T-helper 2 cell (primary cell): ENCODE data around the gene UPF1.

Experiments
- DNase-seq, 5 experiments: peaks; one replicate each; pipeline versions ENCODE4 v3.0.0 to v3.0.0-alpha.2; 2012 to 2022
- total RNA-seq, 2 donors: gene quantifications; one replicate each; lab custom pipeline; 2026; lab: John Stamatoyannopoulos, UW

The UPF1 gene
- total RNA-seq = 176 to 280 reads per million in 2 donors

DNA sequence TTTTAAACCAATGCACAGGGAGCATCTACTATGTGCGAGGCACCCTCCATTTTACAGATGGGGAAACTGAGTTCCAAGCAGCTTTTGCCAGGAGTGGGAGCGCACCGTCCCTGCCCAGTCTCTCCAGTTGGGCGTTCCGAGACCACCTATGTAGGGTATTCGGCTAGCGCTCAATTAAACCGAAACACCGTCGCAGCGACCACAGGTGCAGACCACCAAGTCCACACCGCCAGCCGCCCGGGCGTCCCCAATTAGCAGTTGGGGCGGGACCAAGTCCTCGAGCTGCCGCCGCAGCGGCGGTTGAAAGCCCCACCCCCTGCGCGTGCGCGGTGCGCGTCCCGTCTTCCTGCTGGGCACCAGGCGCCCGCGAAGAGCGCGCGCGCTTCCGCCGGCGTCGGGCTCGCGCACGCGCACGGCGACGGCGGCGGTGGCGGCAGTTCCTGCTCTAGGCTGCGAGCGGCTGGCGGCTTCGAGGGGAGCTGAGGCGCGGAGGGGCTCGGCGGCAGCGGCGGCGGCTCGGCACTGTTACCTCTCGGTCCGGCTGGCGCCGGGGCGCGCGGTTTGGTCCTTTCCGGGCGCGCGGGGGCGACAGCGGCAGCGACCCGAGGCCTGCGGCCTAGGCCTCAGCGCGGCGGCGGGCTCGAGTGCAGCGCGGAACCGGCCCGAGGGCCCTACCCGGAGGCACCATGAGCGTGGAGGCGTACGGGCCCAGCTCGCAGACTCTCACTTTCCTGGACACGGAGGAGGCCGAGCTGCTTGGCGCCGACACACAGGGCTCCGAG is at the start of gene UPF1:
Gene UPF1 (plus strand): TSS at position 436 of the 782 bp plus-strand sequence. CDS start 251 bp downstream, at position 687.
- peak; percentile 93 to 97 (median 96) for DNase-seq

DNA sequence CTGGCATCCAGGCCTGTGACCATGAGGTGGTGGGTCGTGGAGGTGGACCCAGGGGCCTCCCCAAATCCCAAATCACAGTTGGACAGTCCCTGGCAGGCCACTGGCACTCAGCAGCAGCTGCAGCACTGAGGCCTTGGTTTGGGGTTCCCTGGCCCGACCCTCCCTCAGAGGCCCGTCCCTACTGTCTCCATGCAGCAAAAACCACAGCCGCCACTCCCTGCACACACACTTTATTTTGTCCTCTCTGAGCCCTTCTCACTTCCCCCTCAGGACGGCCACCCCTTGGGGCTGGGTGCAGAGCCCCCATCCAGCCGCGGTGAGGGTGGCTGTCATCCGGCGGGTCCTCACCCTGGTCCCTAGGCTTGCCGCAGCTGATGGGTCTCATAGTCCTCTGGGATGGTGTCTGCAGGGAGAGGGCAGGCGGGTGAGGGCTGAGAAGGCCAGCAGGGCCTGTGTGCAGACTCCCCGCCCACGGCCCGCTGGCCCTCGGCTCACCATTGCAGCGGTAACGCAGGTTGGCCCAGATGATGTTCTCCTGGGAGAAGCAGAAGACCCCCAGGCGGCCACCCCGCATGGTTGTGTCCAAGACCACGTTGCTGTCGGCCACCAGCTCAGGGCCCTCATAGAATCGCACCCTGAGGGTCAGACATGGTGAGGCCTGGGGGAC is 49.1 kb upstream of the UPF1 start:
- no peak for DNase-seq

DNA sequence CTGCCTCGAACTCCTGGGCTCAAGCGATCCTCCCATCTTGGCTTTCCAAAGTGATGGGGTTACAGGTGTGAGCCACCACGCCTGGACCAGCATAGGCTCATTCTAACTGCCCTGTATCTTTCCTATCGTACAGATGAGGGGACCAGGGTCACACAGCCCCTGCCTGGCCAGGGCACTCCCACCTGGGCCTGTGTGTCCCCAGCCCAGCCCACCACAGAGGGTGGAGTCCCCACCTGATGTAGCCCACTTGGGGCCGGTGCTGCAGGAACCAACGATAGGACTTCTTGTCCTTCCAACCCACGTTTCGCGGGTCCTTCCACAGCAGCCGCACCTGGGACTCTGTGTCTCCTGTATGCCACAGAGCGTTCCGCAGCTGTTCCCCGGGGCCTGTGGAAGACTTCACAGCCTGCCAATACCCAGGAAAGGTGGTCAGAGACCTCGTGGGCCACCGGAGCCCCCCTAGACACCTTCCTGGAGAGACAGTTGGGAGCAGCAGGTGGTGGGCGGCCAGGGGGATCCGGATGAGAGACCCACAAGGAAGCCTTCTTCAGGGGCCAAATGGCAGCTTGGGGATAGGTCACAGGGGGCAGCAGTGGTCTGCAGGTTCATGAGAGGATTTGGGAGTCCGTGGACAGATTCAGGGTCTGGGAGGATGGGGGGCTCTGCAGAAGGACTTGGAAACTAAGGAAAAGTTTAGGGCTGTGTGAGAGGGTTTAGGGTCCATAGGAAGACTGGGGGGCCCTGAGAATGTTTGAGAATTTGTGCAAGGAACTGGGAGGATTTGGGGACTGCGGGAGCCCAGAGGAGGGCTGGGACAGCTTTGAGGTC is 47.6 kb upstream of the UPF1 start:
- DNase-seq = no peak

DNA sequence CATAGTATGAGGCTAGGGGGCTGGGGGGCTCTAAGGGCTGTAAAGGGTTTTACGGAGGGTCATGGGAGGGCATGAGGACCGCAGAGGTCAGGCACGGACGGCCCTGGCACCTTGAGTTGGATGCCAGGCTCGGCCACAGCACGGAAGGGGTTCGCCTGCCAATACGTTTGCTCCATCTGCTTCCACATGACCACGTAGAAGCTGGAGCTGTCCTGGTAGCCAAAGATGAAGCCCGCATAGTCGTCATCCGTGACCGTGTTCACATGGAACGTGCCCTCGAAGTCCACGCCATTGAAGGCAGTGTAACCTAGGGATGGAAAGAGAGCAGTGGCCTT is 47.0 kb upstream of the UPF1 start:
- no peak for DNase-seq

DNA sequence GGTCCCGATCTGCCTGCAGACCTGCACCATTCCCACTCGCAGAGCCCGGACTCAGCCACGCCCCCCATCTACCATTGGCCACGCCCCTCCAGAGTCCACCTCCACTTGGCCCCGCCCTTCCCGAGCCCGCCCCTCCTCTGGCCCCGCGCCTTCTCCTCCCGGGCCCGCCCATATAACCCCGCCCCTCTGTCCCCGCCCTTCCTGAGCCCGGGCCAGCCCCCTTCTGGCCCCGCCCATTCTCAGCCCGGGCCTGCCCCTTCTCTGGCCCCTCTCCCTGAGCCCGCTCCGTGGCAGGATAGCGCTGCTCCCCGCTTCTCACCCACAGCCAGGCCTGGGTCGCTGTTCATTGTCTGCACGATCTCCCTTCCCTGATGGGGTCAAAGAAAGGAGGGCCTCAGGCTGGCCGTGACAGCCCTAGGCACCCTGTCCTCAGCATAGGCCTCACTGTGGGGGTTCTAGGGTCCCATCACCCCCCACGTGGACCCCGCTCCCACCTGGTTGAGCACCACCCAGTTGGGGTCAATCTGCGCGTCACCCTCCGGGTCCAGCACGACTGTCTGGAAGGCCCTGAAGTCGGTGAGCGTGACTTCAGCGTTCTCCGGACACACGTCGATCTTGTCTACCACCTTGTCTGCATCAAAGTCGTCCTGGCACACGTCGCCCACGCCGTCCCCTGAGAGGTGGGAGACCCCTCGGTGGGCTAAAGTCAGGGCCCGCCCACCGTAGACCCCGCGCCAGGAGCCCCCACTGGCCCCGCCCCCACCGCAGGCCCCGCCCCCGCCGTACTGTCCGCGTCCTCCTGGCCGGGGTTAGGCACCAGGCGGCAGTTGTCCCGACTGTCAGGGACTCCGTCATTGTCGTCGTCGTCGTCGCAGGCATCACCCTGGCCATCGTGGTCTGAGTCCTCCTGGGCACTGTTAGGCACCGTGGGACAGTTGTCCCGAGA is 46.3 kb upstream of the UPF1 start:
- DNase-seq = peak; percentile 28 to 73 (median 61)

DNA sequence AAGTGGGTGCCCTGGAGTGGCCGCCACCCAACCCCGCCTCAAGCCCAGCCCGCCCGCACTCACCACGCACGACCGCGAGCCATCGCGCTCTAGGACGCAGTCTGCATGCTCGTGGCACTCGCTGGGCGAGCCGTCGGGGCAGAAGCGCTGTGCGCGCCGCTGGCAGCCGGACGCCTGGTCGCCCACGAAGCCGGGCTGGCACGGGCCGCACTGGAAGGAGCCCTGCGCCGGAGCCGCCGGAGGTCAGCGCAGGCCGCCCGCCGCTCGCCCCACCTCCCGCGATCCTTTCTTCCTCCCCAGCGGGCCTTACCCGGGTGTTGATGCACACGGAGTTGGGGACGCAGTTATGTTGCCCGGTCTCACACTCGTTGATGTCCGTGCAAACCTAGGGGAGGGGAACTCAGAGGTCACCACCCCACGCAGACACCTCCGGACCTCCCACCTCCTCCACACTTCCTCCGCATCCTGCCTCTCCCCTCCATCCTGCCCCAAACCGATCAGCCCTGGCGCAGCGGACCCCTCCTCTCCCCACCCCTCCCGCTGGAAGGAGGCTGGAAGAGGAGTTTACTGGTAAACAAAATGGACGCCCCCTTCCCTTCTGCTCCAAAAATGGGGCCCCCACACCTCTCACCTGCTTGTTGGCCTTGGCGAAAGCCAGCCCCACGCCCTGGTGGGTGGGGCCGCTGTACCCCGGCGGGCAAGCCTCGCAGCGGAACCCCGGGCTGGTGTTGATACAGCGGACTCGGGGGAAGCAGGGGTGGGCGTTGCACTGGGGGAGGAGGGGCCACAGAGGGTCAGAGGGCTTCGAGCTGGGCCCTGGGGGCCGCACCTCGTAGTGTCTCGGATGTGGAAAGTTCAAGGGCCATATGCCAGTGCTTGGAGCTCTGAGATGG is 43.0 kb upstream of the UPF1 start:
- no peak for DNase-seq

DNA sequence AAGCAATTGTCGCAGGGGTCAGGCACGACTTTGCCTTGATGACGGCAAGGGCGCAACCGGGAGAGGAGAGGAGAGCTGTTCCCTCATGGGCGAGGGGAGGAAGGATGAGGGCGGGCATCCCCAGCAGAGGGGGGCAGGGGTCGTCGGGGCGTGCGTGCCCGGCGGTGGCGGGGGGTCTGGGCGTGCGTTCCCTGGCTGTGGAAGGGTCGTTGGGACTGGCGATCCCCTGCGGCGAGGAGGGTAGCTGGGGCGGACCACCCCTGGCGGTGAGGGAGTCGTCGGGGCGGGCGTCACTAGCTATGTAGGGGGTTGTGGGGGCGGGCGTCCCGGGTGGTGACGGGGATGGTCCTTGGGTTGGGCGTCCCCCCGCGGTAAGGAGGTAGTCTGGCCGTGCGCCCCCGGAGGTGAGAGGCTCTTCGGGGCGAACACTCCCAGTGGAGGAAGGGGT is 42.3 kb upstream of the UPF1 start:
- no peak for DNase-seq

DNA sequence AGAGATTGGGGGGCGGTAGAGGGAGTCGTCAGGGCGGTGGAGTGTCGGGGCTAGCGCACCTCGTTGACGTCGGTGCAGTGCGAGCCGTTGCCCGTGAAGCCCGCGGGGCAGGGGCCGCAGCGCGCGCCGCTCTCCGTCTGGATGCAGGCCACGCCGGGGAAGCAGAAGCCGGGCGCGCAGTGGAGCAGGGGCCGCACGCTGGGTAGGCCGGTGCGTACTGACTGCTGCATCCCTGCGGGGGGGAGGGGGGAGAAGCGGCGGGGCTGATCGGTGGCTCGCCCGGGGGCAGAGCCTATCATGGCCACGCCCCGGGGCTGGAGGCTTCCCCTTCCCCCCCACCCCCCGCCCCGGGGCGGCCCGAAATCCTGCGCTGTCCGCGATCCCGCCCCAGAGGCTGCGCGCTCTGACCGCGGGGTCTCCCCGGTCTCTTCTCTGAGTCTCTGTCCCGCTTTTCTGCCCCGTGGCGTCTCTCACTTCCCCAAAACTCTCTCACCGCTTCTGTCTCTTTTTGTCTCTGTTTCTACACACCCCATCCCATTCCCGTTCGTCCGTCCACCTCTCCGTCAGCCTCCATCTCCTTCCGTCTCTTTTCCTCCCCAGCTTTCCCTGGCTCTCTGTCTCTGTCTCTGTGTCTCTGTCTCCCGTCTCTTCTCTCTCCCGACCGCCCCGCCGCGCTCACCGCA is 41.7 kb upstream of the UPF1 start:
- peak in 2 of 5 experiments; percentile 29 to 35 for DNase-seq

DNA sequence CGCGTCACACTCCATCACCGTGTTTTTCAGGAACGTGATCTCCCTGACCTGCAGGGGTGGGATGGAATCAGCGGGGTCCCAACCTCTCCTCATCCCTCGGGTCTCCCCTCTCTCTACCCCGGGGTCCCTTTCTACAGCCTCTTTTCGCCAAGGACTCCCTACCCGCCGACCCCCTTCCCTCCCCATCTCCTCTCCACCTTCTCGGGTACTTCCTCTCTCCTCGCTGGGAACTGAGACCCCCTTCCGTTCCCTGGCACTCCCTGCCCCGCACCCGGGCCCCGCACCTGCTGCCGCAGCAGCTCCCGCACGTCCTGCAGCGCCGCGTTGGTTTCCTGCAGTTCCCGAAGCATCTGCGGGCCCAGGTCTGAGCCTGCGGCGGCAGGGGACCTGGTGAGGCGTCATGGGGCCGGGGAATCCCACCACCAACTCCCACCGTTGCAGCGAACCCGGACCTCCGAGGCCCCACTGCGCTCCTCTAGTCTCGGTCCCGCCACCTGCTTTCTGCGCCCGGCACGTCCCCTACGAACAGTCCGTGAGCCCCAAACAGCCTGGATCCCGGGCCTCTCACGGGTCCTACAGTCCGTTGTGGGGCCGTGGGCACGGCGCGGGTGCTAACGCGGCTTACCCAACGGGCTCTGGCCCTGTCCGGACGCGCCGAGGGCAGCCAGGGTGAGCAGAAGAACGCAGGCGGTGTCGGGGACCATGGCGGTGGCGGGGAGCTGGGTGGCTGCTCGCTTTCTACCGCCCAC is 41.0 kb upstream of the UPF1 start, which contains the start of gene COMP:
Gene COMP (minus strand): TSS at position 740 of the 749 bp plus-strand sequence. CDS start 36 bp downstream, at position 704.
- DNase-seq = no peak

DNA sequence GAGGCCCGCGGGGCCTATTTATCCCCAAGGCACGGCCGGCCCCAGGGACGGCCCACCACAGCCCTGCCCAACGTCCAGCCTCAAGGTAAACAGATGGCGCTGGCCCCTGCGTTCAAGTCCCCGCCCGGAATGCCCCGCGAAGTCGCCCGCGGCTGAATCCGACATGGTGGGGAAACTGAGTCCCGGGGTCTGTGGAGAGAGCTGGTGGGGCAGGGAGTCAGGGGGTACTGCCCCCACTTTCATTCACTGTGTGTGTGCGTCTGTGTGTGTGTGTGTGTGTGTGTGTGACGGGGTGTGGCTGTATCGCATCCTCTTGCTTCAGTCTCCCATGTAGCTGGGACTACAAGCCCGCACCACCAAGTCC is 40.5 kb upstream of the UPF1 start:
- no peak for DNase-seq

DNA sequence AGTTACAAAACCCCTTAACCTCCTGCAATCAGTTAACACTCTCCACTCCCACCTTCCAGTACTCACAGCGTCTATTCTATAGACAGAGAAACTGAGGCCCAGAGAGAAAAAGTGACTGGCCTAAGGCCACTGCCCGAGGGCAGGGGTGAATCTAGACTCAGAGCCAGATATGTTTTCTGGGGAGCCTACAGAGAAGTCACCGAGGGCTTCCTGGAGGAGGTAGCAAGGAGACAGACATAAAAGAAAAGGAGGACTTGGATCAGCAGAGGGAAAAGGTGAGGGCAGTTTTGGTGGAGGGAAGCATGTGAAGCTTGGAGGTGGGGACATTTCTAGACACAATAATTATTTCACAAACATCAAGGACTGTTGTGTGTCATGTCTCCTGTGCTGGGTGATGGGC is 39.1 kb upstream of the UPF1 start:
- DNase-seq = no peak

DNA sequence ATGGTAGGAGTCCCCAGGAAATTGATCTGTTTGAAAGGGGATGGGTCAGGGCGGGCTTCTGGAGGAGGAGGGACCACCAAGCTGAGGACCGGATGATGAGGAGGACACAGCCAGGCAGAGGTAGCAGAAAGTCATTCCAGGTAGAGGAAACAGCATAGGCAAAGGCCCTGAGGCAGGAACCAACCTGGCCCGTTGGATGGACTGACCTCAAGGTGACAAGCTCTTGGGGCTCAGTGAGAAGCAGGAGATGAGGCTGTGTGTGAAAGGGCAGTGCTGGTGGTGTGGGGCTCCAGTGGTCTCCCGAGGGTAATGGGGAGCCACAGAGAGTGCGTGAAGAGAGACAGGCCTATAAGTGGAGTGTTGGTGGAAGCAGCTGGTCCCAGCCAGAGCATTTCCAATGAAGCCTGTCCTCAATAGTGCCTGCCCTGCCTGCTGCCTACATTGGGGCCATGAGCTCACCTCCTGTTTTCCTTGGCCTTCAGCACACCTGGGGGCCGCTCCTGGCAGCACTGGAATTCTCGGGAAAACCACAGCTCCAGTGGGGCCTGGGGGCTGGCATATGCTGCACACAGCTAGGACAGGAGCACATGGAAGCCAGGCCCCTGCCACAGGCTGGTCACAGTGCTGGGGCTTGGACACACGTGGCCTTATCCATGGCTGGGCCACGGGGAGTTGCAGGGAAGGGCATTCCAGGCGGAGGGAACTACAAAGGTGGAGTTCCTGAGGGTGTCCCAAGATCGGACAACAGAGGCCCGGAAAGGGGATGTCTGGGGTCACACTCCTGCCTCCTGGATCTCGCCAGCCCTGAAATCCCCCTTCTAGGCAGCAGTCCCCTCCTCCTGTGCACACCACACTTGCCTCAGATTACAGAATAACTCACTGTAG is 38.4 kb upstream of the UPF1 start:
- DNase-seq = no peak

DNA sequence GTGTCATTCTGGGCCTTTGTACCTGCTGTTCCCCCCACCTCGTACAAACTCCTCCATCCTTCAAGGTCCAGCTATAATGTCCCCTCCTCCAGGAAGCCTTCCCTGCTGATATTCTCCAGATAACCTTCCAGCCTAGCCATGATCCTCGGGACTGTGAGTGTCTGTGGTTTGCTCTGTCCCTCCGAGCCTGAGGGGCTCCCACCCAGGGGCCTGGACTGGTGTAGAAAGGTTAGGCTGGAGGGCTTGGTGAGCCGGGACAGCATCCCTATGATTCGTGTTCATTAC is 37.8 kb upstream of the UPF1 start:
- DNase-seq = no peak

DNA sequence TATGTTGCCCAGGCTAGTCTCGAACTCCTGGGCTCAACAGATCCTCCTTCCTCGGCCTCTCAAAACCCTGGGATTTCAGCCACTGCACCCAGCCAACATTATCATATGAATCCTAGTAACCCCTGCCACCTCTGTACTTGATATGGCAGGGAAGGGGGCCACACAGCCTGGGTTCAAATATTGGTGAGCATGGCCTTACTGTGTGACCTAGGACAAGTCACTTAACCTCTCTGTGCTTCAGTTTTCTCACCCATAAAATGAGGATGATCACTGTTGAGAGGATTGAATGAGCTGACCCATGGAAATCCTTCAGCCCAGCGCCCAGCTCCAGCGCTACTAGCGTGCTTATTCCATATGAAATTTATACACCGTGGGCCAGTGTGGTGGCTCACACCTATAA is 37.1 kb upstream of the UPF1 start:
- no peak for DNase-seq

DNA sequence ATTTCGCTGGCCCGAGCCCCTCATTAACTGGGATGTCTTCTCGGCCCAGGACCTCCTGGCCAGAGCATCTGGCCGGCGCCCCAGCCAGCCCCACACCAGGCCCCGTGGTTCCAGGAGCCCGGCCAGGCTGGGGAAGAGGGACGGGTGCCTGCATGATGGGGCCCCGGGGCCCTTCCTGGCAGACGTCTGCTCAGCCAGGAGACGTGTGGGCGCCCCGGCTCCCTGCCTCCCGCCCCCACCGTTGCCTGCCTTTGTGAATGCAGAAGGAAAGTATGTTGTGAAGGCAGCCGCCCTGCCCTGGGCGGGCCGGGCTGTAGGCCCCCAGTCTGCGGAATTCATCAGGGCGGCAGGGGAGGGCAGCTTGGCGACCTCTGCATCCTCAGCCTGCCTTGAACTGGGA is 36.2 kb upstream of the UPF1 start:
- no peak for DNase-seq

DNA sequence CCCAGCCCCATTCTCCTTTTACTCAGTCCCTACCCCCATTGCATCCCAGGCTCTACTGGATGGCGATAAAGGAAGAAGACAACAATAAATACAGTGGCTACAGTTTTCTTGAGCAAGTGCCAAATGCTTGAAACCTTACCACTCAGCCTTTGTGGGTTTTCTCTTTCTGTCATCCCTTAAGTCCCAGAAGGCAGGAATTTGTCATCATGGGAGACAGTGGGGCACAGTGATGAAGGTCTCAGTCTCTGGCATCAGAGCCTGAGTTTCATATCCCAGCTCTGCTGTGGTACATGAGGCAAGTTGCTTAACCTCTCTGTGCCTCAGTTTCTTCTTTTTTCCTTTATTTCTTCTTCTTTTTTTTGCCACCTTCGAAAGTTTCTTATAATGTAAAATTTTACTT is 35.5 kb upstream of the UPF1 start:
- no peak for DNase-seq

DNA sequence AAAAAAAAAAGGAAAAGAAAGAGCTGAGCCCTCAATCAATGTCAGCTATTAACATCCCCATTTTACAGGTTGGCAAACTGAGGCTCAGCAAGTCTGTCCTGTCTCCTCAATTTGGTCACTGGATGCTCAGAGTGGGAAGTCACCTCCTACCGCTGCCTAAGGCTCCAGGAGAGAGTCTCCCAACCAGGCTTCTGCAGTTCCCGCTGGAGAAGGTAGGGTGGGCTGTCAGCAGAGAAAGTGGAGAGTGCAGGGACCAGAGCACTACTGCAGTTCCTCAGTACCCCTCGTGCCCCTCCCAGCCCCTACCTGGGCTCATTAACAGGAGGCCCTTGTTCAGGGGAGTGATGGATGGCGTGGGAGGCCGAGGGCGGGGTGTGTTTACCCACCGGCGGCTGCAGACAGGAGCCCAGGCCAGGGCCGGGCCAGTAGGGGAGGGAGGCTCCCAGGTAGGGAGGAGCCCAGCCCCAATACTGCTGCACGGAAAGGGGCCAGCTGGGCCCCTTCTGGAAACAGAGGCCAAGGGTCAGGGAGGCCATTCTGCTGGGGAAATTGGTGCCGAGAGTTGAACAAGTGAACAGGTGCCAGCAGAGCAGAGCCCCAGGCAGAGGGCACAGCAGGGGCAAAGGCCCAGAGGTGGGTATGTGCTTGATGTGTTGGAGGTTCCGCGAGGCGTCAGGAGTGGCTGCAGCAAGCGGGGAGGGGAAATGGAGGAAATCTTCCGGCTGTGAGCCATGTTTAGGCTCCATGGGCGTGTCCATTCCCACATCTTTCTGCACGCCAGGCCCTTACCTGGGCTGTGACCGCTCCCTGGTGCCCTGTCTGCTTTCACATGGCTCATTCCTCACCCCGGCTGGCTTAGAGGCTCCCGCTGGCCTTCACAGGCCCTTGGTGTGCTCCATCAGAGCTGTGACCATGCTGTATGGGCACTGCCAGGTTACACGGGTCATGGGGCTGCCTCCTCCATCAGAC is 33.1 kb upstream of the UPF1 start:
- no peak for DNase-seq
